OCI-M2 (cell line): ENCODE measurements around the gene EHD4.

ENCODE experiments used
- DNase-seq: peaks from one replicate; lab custom pipeline; 2025; ENCODE audit not compliant: unreplicated experiment; lab: John Stamatoyannopoulos, UW

EHD4 gene

GRCh38 chr15:41981371-41982132, 9.2 kb upstream of the EHD4 start:
- DNase-seq: no peak

GRCh38 chr15:41980654-41981323, 8.4 kb upstream of the EHD4 start:
- no peak for DNase-seq

- DNase-seq: no peak
Measured at GRCh38 chr15:41979493-41980266, 7.3 kb upstream of the EHD4 start.

DNA sequence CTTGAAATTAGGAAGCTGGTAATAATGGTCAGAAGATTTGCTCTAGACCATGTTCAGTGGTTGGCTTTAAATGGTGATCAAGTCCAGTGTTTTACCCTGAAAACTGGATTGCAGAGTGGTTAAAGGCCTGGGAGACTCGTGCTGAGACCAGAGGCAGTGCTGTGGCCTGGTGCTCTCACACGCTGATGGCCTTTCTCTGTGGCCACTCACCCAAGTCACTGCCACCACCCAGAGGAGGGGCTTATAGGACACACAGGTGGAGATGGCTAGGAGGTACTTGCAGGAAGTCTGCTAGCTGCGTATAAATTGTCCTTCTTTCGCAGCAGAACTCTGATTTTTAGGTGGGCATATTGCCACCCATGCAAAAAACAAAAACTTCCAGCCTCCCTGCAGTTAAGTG, 6.2 kb upstream of the EHD4 start:
- no peak for DNase-seq

- no peak for DNase-seq
Measured at GRCh38 chr15:41977757-41978383, 5.5 kb upstream of the EHD4 start.

DNA sequence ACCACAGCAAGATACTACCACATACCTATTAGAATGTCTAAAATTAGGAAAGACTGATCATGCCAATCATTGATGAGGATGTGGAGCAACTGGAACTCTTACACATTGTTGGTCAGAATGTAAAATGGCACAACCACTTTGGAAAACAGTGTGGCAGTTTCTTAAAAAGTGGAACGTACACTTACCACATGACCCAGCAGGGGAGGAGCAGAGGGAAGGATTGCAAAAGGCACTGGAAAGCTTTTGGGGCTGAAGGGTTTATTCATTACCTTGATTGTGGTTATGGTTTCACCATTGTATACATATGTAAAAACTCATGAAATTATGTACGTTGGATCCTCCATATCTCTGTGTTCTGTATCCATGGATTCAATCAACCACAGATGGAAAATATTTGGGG, 3.3 kb upstream of the EHD4 start:
- DNase-seq: no peak

- DNase-seq: no peak
Measured at GRCh38 chr15:41974041-41974440, 1.7 kb upstream of the EHD4 start.

- no peak for DNase-seq
Measured at GRCh38 chr15:41971895-41972252, 483 bp downstream of the EHD4 start.

DNA sequence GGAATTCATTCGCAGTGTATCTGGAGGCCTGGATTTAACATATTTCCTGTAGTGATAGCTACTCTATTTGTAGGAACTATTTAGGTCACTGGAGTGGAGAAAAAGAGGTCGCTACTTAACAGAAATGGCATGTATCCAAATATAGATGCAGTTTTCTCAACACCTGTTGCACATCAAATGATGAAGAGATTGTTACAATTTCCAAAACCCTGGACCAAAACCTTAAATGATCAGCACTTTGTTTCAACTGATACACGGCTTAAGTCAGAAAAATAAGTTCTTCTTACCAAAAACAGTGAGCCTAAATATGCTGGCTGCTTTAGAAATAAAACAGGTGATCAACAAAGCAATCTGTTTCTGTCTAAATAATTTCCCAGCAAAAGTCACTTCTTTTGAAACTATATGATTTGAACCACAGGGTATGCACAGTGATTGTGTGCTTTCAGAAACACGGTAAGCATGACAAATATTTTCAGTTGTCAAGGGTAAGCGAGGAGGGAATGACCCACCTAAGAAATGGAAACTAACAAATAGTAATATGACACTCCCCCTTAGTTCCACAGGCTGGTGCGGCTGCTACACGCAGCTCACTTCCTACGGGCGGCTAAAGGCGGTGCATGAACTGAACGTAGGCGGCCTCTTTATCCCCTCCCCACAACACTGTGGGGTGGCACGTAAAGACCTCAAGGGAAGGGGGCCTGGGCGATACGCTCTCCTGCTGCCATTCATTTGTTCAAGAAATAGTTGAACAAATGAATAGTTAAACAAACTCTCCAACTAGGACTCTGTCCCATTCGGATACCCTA, 1.1 kb downstream of the EHD4 start:
- no peak for DNase-seq

GRCh38 chr15:41970456-41970855, 1.9 kb downstream of the EHD4 start:
- DNase-seq: no peak

DNA sequence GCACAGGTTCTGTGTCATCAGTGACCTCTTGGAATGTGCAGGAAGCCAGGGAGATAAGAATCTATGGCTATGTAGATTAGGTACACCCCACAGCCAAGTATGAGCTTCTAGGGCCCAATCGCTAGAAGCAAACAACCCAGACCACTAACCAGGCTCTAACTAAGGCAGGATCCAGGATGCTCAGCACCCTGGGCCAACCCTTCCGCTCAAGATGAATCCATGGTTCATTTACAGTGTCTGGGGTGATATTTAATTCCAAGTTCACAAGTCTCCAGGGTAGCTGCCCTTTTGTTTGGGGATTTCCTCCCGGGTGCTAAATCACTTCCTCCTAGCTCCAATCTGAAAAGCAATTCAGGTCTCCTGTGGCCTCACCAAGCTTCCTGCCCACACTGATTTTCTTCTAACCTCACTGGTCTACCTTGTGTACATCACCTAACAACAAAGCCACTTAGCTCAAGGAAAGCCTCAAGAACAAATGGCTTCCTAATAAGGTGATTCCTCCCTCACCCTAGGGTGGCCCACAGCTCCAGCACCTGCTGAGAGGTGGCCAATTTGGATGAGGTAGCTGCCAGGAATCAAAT, 2.4 kb downstream of the EHD4 start:
- DNase-seq: no peak

GRCh38 chr15:41968701-41969100, 3.7 kb downstream of the EHD4 start:
- no peak for DNase-seq

GRCh38 chr15:41967506-41968206, 4.7 kb downstream of the EHD4 start:
- DNase-seq: no peak

GRCh38 chr15:41966920-41967465, 5.4 kb downstream of the EHD4 start:
- no peak for DNase-seq

DNA sequence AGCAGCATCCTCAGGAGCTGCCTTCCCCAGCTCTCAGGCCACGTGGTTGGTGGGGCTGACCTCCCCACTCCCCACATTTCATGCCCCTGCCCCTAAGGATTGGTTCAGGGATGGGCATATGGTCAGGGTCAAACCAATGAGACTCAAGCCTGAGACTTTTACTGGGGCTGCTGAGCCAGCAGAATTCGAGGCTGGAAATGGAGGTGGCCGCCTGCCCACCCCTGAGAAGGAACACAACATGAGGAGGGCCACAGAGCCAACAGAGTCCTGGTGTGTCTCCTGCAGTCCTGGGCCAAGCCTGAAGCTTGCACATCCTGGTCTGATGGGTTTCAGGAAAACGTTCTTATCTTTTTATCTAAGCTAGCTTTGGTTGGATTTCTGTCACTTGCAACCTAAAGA, 5.9 kb downstream of the EHD4 start:
- no peak for DNase-seq

- no peak for DNase-seq
Measured at GRCh38 chr15:41965441-41966413, 6.6 kb downstream of the EHD4 start.

- DNase-seq: no peak
Measured at GRCh38 chr15:41961595-41962202, 10.7 kb downstream of the EHD4 start.

GRCh38 chr15:41961001-41961518, 11.3 kb downstream of the EHD4 start:
- no peak for DNase-seq
